ENCODE results near the gene GOLGA6C. TPM values are rescaled to one million over a fixed set of nuclear protein-coding genes. Genes with fewer than 3 reads are reported as not detected.
"Not testable (repeated sequence)": the region's sequence is repeated elsewhere in the genome, so short reads cannot be mapped to it uniquely, and the experiment has no call there.

GOLGA6C gene
- total RNA-seq, 1 donor from 2014 or later = not detected

- Mint-ChIP-seq H3K36me3 (ENCODE audit: low read depth, unreplicated experiment) (no peaks in the 10 kb centered on the region), H3K27ac (ENCODE audit: unreplicated experiment) (no peak overlapping the region), H3K9me3 (ENCODE audit: unreplicated experiment) (no peaks in the 10 kb centered on the region), H3K4me3 (ENCODE audit: unreplicated experiment) (no peak overlapping the region), H3K4me1 (ENCODE audit: unreplicated experiment) (peaks cover 4% of the 10 kb centered on the region), H3K27me3 (ENCODE audit: unreplicated experiment) (peaks cover 8% of the 10 kb centered on the region)
- no peak for TF ChIP-seq CTCF (IDR thresholded peaks at IDR 0.05; ENCODE audit: unreplicated experiment)
- DNase-seq (ENCODE audit: low spot score) = no peak
Observed at GRCh38 chr15:75225951-75226732, 32.0 kb upstream of the GOLGA6C start.

DNA sequence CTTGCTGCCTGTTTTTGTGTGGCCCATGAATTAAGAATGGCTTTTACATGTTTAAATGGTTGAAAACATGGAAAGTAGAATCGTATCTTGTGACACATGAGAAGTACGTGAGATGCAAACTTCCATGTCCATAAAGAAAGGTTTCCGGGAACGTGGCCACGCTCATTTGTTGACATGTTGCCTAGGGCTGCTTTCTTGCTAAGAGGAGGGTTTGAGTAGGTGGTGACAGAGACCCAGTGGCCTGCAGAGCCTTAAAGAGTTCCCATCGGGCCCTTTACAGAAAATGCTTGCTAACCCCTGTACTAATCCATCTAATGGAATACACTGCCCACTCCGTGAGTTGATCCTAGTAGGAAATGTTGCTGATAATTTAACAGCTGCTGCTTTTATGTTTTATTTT is 31.0 kb upstream of the GOLGA6C start:
- not testable (repeated sequence) for H3K9me3 Mint-ChIP-seq (ENCODE audit: unreplicated experiment); H3K36me3 Mint-ChIP-seq (ENCODE audit: low read depth, unreplicated experiment); H3K4me3 Mint-ChIP-seq (ENCODE audit: unreplicated experiment); DNase-seq (ENCODE audit: low spot score); H3K4me1 Mint-ChIP-seq (ENCODE audit: unreplicated experiment); H3K27ac Mint-ChIP-seq (ENCODE audit: unreplicated experiment)
- H3K27me3 Mint-ChIP-seq (ENCODE audit: unreplicated experiment) = peaks cover 12% of the 10 kb centered on the region

DNA sequence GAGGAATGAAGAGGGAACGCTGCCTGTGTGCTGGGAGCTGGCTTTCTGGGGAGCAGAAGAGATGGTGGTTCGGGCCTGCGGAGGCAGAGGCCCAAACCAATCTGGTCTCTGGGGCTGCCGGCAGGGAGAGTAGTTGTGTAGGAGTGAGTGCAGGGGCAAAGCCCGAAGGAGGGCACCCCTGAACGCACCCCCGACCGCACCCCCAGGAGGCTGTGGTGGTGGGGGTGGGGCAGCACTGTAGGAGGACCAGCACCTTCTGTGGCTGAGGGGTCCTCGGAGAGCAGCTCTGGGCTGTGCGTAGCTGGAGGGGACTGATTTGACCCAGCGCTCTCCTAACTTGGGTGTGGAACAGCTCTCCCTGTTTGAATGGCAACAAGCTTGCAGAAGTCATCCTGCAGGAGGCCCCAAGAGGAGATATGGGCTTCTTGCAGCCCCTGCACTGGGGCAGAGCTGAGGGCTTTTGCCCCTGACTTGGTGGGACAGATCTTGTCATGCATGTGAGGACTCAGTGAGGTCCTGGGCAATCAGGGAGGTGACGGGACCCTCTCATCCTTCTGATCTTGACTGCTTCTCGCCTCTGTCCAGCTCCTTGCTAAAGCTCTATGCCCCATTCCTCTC is 30.4 kb upstream of the GOLGA6C start:
- Mint-ChIP-seq H3K9me3 (ENCODE audit: unreplicated experiment) (no peaks in the 10 kb centered on the region), H3K4me3 (ENCODE audit: unreplicated experiment) (no peak overlapping the region), H3K36me3 (ENCODE audit: low read depth, unreplicated experiment) (peaks cover 5% of the 10 kb centered on the region), H3K4me1 (ENCODE audit: unreplicated experiment) (peaks cover 10% of the 10 kb centered on the region), H3K27me3 (ENCODE audit: unreplicated experiment) (peaks cover 18% of the 10 kb centered on the region), H3K27ac (ENCODE audit: unreplicated experiment) (no peak overlapping the region)
- TF ChIP-seq CTCF (IDR thresholded peaks at IDR 0.05; ENCODE audit: unreplicated experiment) = no peak
- no peak for DNase-seq (ENCODE audit: low spot score)

DNA sequence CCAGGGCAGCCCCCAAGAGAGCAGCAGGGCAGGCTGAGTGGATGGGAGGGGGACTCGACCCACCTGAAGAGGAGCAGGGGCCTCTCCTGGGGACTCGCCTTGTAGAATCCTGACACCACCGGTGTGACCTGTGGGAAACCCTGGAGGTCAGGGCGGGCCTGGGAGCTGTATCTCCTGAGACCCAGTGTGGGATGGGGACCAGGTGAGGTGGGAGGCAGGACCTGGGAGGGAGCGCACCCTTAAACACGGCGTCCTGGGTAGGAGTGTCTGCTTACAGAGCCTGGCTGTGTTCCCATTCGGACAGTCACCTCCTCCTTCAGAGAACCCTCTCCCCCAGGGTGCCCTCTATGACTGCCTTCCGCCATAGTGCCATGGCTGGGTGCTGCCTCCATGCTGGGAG is 29.3 kb upstream of the GOLGA6C start:
- H3K27me3 Mint-ChIP-seq (ENCODE audit: unreplicated experiment) = peaks cover 19% of the 10 kb centered on the region
- TF ChIP-seq CTCF (IDR thresholded peaks at IDR 0.05; ENCODE audit: unreplicated experiment) = no peak
- peaks cover 5% of the 10 kb centered on the region for H3K36me3 Mint-ChIP-seq (ENCODE audit: low read depth, unreplicated experiment)
- peaks cover 10% of the 10 kb centered on the region for H3K4me1 Mint-ChIP-seq (ENCODE audit: unreplicated experiment)
- no peak for DNase-seq (ENCODE audit: low spot score)
- H3K4me3 Mint-ChIP-seq (ENCODE audit: unreplicated experiment) = no peak overlapping the region
- no peak overlapping the region for H3K27ac Mint-ChIP-seq (ENCODE audit: unreplicated experiment)
- no peaks in the 10 kb centered on the region for H3K9me3 Mint-ChIP-seq (ENCODE audit: unreplicated experiment)

DNA sequence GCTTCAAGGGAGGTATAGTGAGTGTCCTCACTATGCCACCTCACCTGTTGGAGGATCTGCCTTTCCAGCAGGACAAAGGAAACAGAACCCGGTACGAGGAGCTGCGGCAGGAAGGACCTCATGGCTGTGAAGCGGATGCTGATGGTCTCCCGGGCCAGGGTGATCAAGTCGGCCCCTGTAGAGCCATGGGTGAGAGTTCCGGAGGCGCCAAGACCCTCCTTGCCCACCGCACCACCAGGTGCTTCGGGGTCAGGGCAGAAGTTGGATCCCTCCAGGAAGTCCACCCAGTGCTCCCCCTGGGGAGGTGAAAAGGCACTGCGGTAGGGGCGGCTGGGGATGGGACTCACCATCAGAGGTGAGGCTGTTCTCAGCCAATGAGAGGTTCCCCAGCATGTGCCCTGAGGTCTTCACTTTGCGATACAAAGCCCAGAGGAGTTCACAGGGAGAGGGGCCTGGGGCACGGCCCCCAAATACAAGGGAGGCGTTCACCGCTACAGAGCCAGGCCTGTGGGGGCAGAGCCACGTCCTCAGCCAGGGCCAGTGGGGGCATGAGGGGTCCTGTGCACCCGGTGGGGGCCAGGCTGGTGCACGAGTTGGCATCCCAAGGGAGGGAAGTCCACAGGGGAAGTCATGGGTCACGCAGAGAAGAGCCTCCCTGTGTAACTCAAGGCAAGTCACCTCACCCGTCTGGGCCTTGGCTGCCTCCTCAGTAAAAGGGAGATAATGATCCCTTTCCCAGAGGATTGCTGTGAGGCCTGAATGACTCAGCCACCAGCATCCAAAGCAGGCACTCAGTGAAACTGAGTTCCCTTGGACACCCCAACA is 28.7 kb upstream of the GOLGA6C start:
- no peak overlapping the region for H3K27ac Mint-ChIP-seq (ENCODE audit: unreplicated experiment)
- no peak for TF ChIP-seq CTCF (IDR thresholded peaks at IDR 0.05; ENCODE audit: unreplicated experiment)
- no peak for DNase-seq (ENCODE audit: low spot score)
- H3K4me3 Mint-ChIP-seq (ENCODE audit: unreplicated experiment) = no peak overlapping the region
- peaks cover 5% of the 10 kb centered on the region for H3K36me3 Mint-ChIP-seq (ENCODE audit: low read depth, unreplicated experiment)
- peaks cover 10% of the 10 kb centered on the region for H3K4me1 Mint-ChIP-seq (ENCODE audit: unreplicated experiment)
- peaks cover 18% of the 10 kb centered on the region for H3K27me3 Mint-ChIP-seq (ENCODE audit: unreplicated experiment)
- no peaks in the 10 kb centered on the region for H3K9me3 Mint-ChIP-seq (ENCODE audit: unreplicated experiment)
